HepG2 (cell line): ENCODE results near the gene ARHGEF10L. TPM values are rescaled to one million over a fixed set of nuclear protein-coding genes. Genes with fewer than 3 reads are reported as not detected.

Experiments used
- ADNP ChIP-seq: sonication (generic); formaldehyde crosslinking; IDR thresholded peaks from 2 replicates; pipeline ENCODE4 v1.4.0; 2020; ENCODE audit warnings: missing genetic modification reagents
- HES4 ChIP-seq: sonication (generic); formaldehyde crosslinking; IDR thresholded peaks from 2 replicates; pipeline ENCODE4 v1.9.0; 2021; ENCODE audit warnings: mild to moderate bottlenecking, missing genetic modification reagents, borderline replicate concordance
- KDM1A ChIP-seq: IDR thresholded peaks from 2 replicates; pipeline ENCODE4 v1.6.1; 2016; ENCODE audit warnings: missing compliant biosample characterization
- MTA1 ChIP-seq: sonication (generic); formaldehyde crosslinking; IDR thresholded peaks from 2 replicates; pipeline ENCODE4 v1.4.0; 2020; ENCODE audit warnings: missing genetic modification reagents, mild to moderate bottlenecking, borderline replicate concordance
- NBN ChIP-seq: fragments of 450-650 bp; conservative IDR thresholded peaks from 2 replicates; pipeline ENCODE4 v1.6.1; 2017
- PCBP1 ChIP-seq: fragments of 200-400 bp; formaldehyde crosslinking; IDR thresholded peaks from 2 replicates; pipeline ENCODE4 v1.6.1; 2017; ENCODE audit warnings: mild to moderate bottlenecking, low read depth, low read length, borderline replicate concordance
- RFX1 ChIP-seq: fragments of 450-650 bp; IDR thresholded peaks from 2 replicates; pipeline ENCODE4 v1.6.1; 2017
- SMYD3 ChIP-seq: sonication (generic); formaldehyde crosslinking; IDR thresholded peaks from 2 replicates; pipeline ENCODE4 v1.8.1; 2023; ENCODE audit warnings: mild to moderate bottlenecking, missing genetic modification reagents
- SOX5 ChIP-seq: IDR thresholded peaks from 2 replicates; pipeline ENCODE4 v1.6.1; 2016; ENCODE audit warnings: borderline replicate concordance
- ZFX ChIP-seq: sonication (generic); formaldehyde crosslinking; IDR thresholded peaks from 2 replicates; pipeline ENCODE4 v1.4.0; 2020; ENCODE audit warnings: mild to moderate bottlenecking, low read depth, missing genetic modification reagents, moderate library complexity
- ZNF180 ChIP-seq: sonication (generic); formaldehyde crosslinking; IDR thresholded peaks from 2 replicates; pipeline ENCODE4 v1.4.0; 2020; ENCODE audit warnings: low read depth, missing genetic modification reagents, borderline replicate concordance
- polyA plus RNA-seq, 8 experiments: library from polyadenylated mRNA; depleted of rRNA in 3 of 8; stranded (reverse) in 7 of 8; unstranded in 1 of 8; fragments of >200 nt; fragmentation: Illumina TruSeq in 4 of 8; extraction: Trizol in 4 of 8; gene quantifications; 2 replicates each; pipeline versions ENCODE4 v1.2.1 to v1.2.3, GENCODE V29; 2011 to 2016; ENCODE audit warnings: low read depth in 4 of 8, missing spikeins in 1 of 8, mixed read lengths in 1 of 8; ENCODE audit not compliant: insufficient read depth in 1 of 8
- total RNA-seq, 5 experiments: library from RNA; depleted of rRNA; stranded (reverse); fragments of >200 nt; fragmentation: Illumina TruSeq; extraction: Trizol; gene quantifications; 2 replicates each; pipeline ENCODE4 v1.2.3, GENCODE V29; 2016; ENCODE audit warnings: low read depth in 1 of 5
- TF ChIP-seq, protein P1 (sequence below): sonication (generic); formaldehyde crosslinking; IDR thresholded peaks from 2 replicates; pipeline ENCODE4 v1.4.0; 2020; ENCODE audit warnings: missing genetic modification reagents
- TF ChIP-seq, protein P2 (sequence below): IDR thresholded peaks from 2 replicates; pipeline ENCODE4 v1.6.1; 2012; ENCODE audit warnings: inconsistent platforms
- TF ChIP-seq, protein P3 (sequence below): sonication (generic); formaldehyde crosslinking; IDR thresholded peaks from 2 replicates; pipeline ENCODE4 v1.4.0; 2020; ENCODE audit warnings: missing genetic modification reagents
- TF ChIP-seq, protein P4 (sequence below): sonication (generic); formaldehyde crosslinking; conservative IDR thresholded peaks from 2 replicates; pipeline ENCODE4 v1.8.1; 2023; ENCODE audit warnings: missing genetic modification reagents
- TF ChIP-seq, protein P5 (sequence below): sonication (generic); formaldehyde crosslinking; IDR thresholded peaks from 2 replicates; pipeline ENCODE4 v1.4.0; 2020; ENCODE audit warnings: low read depth, mild to moderate bottlenecking, missing genetic modification reagents
- TF ChIP-seq, protein P6 (sequence below): sonication (generic); formaldehyde crosslinking; IDR thresholded peaks from 2 replicates; pipeline ENCODE4 v1.5.0; 2020; ENCODE audit warnings: missing genetic modification reagents
- TF ChIP-seq, protein P7 (sequence below): sonication (generic); formaldehyde crosslinking; IDR thresholded peaks from 2 replicates; pipeline ENCODE4 v1.4.0; 2020; ENCODE audit warnings: mild to moderate bottlenecking, missing genetic modification reagents

ARHGEF10L gene
- total and polyA plus RNA-seq, 2 of the 13 experiments (the other 11 are each of a cell fraction or from before 2014, with no cell fraction given) = 46.5 to 78.3 TPM

DNA sequence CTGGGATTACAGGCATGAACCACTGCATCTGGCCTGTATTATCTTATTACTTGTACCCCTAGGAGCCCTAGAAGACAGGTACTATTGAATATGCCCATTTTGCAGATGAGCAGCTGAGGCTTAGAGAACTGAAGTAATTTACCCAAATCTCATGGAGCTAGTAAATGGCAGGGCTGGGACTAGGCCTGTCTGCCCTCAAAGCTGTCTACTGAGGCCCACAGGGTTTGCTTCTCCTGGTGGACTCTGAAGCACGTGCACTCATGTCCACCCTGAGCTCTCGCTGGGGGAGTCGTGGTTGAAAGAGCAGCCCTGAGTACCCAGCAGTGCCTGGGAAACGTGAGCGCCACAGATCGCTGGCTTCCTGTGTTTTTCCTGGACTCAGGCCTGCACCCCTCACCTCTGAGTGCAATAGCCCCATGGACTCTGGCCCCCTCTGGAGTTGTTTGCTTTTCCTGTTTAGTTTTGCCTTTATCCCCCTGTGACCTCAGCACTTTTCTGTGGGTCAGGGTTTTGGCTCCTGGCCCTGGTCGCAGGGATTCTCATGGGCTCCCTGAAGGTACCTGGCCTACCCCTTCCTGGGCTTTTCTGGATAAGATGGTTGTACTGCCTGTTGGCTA lies 52.4 kb downstream of the ARHGEF10L start (continued):
- TF ChIP-seq PCBP1 (no peak), ZNF180 (CRISPR knock-in tag) (peak; percentile 52; the same call in 1 of the 2 replicates), SOX5 (CRISPR knock-in tag) (peak; percentile 90), SMYD3 (CRISPR knock-in tag) (peak; percentile 97), KDM1A (CRISPR knock-in tag) (peak; percentile 93), NBN (no peak), ADNP (CRISPR knock-in tag) (peak; percentile 92; the same call in 1 of the 2 replicates), HES4 (CRISPR knock-in tag) (peak; percentile 92), RFX1 (no peak), MTA1 (CRISPR knock-in tag) (peak; percentile 96), ZFX (CRISPR knock-in tag) (peak; percentile 98)
- TF ChIP-seq, protein P1, sequence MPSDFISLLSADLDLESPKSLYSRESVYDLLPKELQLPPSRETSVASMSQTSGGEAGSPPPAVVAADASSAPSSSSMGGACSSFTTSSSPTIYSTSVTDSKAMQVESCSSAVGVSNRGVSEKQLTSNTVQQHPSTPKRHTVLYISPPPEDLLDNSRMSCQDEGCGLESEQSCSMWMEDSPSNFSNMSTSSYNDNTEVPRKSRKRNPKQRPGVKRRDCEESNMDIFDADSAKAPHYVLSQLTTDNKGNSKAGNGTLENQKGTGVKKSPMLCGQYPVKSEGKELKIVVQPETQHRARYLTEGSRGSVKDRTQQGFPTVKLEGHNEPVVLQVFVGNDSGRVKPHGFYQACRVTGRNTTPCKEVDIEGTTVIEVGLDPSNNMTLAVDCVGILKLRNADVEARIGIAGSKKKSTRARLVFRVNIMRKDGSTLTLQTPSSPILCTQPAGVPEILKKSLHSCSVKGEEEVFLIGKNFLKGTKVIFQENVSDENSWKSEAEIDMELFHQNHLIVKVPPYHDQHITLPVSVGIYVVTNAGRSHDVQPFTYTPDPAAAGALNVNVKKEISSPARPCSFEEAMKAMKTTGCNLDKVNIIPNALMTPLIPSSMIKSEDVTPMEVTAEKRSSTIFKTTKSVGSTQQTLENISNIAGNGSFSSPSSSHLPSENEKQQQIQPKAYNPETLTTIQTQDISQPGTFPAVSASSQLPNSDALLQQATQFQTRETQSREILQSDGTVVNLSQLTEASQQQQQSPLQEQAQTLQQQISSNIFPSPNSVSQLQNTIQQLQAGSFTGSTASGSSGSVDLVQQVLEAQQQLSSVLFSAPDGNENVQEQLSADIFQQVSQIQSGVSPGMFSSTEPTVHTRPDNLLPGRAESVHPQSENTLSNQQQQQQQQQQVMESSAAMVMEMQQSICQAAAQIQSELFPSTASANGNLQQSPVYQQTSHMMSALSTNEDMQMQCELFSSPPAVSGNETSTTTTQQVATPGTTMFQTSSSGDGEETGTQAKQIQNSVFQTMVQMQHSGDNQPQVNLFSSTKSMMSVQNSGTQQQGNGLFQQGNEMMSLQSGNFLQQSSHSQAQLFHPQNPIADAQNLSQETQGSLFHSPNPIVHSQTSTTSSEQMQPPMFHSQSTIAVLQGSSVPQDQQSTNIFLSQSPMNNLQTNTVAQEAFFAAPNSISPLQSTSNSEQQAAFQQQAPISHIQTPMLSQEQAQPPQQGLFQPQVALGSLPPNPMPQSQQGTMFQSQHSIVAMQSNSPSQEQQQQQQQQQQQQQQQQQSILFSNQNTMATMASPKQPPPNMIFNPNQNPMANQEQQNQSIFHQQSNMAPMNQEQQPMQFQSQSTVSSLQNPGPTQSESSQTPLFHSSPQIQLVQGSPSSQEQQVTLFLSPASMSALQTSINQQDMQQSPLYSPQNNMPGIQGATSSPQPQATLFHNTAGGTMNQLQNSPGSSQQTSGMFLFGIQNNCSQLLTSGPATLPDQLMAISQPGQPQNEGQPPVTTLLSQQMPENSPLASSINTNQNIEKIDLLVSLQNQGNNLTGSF (CRISPR knock-in tag) = peak; percentile 87
- TF ChIP-seq, protein P2, sequence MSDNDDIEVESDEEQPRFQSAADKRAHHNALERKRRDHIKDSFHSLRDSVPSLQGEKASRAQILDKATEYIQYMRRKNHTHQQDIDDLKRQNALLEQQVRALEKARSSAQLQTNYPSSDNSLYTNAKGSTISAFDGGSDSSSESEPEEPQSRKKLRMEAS = peak; percentile 99
- TF ChIP-seq, protein P3, sequence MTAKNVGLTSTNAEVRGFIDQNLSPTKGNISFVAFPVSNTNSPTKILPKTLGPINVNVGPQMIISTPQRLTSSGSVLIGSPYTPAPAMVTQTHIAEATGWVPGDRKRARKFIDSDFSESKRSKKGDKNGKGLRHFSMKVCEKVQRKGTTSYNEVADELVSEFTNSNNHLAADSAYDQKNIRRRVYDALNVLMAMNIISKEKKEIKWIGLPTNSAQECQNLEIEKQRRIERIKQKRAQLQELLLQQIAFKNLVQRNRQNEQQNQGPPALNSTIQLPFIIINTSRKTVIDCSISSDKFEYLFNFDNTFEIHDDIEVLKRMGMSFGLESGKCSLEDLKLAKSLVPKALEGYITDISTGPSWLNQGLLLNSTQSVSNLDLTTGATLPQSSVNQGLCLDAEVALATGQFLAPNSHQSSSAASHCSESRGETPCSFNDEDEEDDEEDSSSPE = peak; percentile 93
- TF ChIP-seq, protein P4, sequence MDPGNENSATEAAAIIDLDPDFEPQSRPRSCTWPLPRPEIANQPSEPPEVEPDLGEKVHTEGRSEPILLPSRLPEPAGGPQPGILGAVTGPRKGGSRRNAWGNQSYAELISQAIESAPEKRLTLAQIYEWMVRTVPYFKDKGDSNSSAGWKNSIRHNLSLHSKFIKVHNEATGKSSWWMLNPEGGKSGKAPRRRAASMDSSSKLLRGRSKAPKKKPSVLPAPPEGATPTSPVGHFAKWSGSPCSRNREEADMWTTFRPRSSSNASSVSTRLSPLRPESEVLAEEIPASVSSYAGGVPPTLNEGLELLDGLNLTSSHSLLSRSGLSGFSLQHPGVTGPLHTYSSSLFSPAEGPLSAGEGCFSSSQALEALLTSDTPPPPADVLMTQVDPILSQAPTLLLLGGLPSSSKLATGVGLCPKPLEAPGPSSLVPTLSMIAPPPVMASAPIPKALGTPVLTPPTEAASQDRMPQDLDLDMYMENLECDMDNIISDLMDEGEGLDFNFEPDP (CRISPR knock-in tag) = 0 out of 2 replicates have a peak, but pooled peaks have one; percentile 17
- TF ChIP-seq, protein P5, sequence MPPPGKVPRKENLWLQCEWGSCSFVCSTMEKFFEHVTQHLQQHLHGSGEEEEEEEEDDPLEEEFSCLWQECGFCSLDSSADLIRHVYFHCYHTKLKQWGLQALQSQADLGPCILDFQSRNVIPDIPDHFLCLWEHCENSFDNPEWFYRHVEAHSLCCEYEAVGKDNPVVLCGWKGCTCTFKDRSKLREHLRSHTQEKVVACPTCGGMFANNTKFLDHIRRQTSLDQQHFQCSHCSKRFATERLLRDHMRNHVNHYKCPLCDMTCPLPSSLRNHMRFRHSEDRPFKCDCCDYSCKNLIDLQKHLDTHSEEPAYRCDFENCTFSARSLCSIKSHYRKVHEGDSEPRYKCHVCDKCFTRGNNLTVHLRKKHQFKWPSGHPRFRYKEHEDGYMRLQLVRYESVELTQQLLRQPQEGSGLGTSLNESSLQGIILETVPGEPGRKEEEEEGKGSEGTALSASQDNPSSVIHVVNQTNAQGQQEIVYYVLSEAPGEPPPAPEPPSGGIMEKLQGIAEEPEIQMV (CRISPR knock-in tag) = peak; percentile 96
- TF ChIP-seq, protein P6, sequence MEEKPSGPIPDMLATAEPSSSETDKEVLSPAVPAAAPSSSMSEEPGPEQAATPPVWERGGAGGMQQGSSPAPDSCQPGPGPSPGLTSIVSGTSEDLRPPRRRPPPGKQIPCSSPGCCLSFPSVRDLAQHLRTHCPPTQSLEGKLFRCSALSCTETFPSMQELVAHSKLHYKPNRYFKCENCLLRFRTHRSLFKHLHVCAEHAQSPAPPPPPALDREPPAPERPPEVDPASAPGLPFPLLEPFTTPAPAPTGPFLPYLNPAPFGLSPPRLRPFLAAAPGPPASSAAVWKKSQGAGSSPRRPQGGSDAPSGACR (CRISPR knock-in tag) = peak; percentile 96
- TF ChIP-seq, protein P7, sequence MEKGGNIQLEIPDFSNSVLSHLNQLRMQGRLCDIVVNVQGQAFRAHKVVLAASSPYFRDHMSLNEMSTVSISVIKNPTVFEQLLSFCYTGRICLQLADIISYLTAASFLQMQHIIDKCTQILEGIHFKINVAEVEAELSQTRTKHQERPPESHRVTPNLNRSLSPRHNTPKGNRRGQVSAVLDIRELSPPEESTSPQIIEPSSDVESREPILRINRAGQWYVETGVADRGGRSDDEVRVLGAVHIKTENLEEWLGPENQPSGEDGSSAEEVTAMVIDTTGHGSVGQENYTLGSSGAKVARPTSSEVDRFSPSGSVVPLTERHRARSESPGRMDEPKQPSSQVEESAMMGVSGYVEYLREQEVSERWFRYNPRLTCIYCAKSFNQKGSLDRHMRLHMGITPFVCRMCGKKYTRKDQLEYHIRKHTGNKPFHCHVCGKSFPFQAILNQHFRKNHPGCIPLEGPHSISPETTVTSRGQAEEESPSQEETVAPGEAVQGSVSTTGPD = peak; percentile 98
